ENCODE results near the gene CXADR. TPM values are rescaled to one million over a fixed set of nuclear protein-coding genes. Genes with fewer than 3 reads are reported as not detected.
A peak's percentile ranks its signal among the peaks of the same experiment; 100 is the strongest.
"Not testable (repeated sequence)": the region's sequence is repeated elsewhere in the genome, so short reads cannot be mapped to it uniquely, and the experiment has no call there.

Gene CXADR
- 0.18 TPM for polyA plus RNA-seq (2013, experiment 1 of 2; ENCODE audit: insufficient read length)
- 0.17 TPM for polyA plus RNA-seq (2013, experiment 2 of 2; ENCODE audit: insufficient read length)

DNA sequence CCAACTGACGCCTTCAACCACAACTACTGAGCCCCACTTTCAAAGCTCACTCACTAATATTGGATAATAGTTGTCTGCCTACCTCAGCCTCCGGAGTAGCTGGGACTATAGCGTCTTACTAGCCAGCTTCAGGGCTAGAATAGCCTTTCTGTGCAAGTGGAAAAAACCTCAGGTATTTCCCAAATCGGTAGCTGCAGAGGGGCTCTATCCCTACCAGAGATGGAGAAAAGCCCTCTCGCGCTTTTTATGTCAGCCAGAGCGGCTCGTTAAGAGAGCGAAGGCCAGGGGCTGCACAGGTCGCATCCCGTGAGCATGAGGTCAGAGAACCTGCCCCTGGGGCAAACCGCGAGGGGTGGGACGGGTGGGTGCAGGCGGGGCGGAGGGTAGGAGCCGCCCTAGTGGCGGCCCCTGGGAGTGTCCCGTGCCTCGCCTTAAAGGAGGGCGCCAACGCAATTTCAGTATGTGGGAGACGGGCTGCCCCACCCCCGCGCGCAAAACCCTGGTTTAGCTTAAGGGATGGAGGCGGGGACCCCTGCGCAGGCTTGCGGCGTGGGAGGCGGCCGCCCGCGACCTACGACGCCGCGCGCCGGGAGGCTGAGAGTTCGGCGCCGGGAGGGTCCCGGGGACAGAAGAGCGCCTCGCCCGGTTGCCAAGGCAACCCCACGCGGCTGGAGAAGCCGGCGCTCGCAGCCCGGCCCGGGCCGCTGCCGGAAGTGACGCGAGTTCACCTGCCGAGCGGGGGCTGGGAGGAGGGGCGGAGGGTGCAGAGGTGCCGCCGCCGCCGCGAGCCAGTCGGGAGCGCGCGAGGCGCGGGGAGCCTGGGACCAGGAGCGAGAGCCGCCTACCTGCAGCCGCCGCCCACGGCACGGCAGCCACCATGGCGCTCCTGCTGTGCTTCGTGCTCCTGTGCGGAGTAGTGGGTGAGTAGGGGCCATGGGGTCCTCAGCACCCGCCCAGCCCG is at the start of gene CXADR:
Gene CXADR, plus strand, starts transcription at position 791 of the 961 bp plus-strand sequence. Its CDS starts 87 bp downstream, at position 878.
- peak; percentile 17 for DNase-seq

DNA sequence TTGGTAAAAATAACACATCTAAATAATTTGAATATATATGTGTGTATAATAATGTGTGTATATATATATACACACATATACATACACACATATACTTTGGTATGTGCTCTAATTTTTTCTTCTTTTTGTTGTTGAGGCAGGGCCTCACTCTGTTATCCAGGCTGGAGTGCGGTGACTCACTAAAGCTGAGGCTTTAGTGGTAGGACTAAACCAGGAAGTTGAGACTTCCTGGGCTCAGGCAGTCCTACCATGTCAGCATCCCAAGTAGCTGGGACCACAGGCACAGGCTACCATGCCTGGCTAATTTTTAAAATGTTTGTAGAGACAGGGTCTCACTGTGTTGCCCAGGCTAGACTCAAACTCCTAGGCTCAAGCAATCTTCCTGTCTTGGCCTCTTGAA is 46.7 kb upstream of the CXADR start:
- DNase-seq: peak; percentile 70

DNA sequence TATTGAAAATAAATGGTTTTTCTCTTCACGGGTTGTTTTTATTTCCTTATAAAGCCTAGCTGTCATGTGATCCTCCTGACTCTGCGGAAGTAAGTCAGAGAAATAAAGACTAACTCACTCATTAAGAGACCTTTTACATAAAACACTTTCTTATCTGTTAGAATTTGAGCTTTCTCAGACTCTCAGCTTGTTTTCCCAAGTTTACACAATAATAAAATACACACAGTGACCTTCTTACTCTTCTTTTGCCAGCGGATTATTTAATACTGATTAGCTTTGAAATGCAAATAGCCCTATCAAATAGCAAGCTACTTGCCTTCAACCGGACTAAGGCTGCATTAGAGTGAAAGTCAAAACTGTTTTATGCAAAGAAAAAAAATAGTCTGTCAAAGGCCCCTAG is 45.5 kb upstream of the CXADR start:
- DNase-seq: no peak

DNA sequence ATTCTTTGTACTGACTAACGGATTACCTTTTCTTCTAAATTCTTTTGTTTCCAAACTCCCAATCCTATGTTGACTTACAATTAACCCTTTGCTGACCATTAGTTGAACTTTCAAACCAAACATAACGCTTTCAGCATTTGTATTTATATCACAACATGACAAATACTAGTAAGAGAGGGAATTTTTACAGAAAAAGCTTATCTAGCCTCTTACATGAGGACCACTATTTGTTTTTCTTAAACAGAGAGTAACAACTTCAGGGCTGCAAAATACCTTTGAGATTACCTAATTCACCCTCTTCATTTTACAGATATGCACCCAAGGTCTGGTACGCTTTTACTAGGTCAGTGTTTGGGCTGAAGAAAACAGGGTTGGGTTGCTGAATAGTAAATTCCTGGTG is 45.0 kb upstream of the CXADR start:
- no peak for DNase-seq

DNA sequence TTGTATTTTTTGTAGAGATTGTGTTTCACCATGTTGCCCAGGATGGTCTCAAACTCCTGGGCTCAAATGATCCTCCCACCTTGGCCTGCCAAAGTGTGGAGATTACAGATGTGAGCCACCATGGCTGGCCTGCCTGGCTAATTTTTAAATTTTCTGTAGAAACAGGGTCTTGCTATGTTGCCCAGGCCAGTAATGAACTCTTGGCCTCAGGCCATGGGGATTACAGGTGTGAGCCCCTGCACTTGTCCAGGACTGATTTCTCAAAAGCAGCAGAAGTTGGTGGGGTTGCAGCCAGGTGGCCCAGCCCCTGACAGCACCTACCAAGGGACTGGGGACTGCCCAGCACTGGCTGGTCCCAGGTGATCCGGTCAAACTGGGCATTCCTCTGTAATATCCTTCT is 44.1 kb upstream of the CXADR start:
- no peak for DNase-seq

DNA sequence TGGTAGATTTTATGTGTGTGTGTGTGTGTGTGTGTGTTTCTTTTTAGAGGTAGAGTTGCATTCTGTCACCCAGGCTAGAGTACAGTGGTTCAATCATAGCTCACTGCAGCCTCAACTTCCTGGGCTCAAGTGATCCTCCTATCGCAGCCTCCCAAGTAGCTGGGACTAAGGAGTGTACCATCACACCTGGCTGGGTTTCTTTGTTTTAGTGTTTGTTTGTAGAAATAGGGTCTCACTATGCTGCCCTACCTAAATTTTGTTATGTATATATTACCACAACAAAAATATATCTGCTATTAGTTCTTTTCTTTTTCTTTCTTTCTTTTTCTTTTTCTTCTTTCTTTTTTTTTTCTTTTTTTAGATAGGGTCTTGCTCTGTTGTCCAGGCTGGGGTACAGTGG is 43.1 kb upstream of the CXADR start:
- DNase-seq: no peak

DNA sequence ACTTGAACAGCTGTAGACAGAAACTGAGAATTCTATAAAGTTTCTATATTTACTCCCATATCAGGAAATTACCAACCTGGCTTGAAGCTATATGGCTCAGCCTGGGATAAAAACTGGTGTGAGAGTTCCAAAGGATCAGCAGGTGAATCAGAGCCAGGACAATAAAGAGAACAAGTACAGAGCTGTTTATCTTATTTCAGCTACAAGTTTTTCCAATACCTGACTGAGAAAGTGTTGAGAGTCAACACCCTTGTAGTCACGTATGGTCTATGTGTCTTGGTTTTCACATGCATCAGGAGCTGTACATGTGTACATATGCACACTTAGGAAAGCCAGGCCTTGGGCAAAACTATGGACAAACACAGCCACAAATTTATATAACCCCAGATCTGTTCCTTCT is 40.7 kb upstream of the CXADR start:
- DNase-seq: no peak

DNA sequence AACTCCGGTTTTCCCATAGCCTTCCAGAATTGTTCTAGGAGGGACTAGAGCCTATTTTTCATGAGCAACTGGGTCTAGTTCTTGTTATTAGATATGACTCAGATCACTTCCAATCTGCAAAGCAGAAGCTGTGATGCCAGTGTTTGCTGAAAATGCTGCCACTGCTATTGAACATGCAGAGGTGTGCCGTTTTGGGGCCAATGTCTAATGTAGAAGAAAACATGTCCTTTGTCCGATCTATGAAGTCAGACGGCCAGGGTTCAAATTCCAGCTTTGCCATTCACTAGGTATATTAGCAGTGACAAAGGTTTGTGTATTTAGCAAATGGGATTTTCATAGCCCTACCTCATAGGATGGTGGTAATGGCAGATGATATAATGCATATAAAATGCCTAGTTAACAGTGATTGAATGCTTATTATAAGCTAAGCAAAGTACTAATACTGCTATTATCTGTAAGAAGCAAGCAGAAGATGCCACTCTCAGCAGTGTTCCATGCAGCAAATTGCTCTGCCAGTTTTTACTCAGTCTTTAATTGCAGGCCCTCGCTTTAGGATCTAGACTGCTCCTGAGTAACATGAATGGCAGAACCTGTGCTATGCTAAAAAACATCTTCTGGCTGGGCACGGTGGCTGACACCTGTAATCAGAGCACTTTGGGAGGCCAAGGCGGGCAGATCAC is 40.1 kb upstream of the CXADR start:
- no peak for DNase-seq

DNA sequence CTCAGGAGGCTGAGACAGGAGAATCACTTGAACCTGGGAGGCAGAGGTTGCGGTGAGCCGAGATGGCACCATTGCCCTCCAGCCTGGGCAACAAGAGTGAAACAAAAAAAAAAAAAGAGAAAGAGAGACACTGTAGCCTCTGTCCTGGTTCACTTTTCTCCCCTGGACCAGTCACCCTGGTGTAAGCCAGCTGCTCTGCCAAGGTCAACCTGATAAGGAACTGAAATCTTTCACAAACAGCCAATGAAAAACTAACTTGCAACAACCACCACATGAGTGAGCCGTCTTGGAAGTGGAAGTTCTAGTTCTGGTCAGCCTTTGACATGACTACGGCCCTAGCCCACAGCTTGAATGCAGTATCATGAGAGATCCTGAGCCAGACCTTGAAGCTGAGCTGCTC is 36.8 kb upstream of the CXADR start:
- no peak for DNase-seq

DNA sequence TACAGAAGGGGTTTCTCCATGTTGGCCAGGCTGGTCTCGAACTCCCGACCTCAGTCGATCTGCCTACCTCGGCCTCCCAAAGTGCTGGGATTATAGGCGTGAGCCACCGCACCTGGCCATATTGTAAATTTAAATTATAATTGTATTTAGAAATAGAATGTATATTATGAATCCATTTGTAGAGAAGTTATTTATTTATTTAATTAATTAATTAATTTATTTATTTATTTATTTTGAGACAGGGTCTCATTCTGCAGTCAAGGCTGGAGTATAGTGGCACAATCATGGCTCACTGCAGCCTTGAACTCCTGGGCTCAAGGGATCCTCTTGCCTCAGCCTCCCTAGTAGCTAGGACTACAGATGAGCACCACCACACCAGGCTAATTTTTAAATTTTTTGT is 34.7 kb upstream of the CXADR start:
- not testable (repeated sequence) for DNase-seq

DNA sequence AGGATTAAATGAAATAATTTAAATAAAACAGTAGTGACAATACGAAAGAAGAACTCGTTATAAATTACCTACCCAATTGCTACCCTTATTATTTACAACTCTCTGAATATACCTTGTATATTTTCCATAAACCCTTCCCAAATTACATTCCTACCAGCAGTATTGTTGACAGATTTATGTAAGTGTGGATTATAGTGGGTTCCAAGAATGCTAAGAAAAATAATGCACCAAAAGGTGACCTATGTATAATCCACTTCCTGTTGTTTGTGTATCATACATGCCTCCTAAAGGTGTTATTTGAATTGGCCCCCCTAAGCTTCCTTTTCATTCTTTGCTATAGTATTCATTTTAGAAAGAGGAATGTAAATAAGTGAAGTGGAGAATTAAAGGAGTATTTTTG is 33.2 kb upstream of the CXADR start:
- DNase-seq: no peak

DNA sequence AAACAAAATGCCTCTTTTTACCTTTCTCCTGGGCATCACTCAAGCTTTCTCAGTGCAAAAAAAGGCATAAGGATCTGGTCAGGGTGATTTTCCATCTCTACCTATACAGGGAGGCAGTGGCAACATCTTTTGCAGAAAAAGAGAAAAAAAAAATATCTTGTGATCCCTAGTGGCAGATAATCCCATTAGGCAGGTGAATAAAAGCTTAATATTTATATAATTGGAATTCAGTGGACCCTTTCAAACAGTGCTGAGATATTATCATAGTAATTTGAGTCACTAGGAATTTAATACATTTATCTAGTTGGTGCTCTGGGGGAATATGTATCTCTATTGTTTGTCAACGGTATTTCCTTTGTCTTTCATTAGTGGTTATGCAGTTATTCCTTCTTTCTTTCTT is 29.9 kb upstream of the CXADR start:
- no peak for DNase-seq

DNA sequence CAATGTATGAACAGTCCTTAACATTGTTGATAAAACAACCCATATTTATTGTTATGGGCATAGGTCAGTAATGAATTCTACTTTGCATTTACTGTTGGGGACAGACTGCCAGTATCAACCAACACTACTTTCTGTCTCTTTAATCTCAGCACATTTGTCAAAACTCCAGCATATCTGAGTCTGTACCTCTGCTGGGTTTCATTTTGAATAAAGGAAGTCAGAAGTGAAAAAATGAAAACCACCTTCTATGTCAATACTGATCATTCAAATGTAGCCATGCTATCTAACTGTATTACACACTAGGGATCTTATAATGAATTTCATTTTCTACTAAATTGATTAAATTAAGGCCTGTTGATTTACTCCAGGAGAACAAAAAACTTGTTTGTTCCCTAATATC is 24.2 kb upstream of the CXADR start:
- no peak for DNase-seq

DNA sequence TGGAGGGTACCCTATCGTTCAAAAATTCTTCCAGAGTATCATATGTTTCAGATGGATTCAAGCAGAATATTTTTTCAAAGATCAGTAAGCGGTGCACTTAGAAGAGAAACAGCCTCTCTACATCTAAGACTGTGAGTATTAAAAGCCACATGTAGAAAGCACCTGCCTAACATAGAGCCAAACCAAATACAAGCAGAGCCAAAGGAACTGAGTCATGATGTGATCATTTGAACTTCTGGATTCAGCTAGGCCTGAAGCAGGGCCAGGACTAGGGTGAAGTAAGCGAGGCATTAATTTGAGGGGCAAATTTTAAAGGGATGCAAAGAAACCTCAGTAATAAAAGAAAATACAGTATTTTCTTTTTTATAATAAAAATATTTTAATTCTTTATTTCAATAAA is 23.3 kb upstream of the CXADR start:
- DNase-seq: peak; percentile 47

DNA sequence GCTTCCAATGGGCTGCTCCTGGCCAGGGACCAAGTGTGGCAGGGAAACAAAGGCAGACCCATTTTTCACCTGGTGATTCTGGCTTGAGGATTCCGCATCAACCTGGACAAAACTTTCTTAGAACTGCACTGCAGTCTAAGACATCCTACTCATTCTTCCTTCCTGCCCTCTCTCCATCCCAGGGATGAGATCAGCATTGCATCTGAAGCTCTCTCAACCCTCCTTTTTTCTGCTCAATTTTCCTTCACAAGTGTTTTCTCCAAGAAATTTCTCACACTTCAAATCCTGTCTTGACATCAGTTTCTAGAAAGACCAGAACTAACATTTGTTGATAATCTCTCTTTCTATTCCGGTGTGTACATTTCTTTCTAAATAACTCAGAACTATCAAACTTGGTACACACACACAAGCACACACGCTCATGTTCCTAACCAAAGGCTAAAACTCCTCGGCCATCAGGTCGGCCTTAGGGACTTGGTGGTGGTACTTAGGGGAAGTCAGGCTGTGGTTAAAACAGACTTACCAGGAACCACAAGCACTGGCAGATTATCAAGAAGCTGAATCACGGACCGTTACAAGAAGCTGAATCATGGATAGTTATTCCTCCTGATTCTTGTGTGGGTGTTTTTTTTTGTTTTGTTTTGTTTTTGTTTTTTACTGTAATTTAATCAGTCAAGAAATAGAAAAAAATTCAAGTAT is 21.0 kb upstream of the CXADR start:
- peak; percentile 97 for DNase-seq

DNA sequence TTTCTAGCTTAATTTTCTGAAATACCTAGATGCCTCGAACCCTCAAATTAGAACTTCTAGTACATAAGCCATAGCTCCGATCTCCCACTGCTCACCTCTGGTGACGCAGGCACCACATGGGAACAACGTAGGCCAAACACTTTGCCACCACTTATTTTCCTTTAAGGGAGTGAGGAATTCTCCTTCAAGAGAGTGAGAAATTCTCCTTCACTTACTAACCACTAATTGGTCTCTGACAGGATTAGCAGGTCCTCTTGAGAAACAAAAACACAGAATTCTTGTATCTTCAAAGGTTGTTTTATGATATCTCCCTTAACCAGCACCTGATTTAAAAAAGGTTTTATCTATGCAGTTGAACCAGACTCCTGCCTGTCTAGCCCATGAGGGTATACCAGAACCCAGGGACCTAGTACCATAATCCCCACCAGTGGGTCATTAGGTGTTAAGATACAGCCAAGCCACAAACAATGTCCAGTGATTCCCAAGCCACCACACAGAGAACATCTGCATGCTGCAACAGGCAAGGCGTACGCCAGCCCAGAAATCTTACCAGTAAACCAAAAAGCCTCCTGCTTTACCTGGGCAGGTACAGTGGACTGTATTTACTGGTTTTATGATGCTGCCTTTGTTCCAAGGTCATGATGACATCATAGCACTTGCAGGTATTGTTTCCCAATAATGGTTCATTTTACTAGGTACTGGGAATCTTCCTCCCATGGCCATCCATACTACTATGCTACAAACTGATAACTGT is 20.3 kb upstream of the CXADR start:
- peak; percentile 44 for DNase-seq

DNA sequence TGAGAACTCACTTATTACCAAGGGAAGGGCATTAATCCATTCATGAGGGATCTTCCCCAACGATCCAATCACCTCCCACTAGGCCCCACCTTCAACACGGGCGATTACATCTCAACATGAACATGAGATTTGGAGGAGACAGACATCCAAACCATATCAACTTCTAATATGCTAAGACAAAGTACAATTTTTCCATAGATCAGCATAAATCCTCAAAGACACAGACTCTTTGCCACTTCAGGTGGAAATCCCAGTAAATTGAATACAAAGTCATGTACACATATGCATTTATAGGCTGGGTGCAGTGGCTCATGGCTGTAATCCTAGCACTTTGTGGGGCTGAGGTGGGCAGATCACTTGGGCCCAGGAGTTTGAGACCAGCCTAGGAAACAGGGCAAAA is 18.8 kb upstream of the CXADR start:
- no peak for DNase-seq

DNA sequence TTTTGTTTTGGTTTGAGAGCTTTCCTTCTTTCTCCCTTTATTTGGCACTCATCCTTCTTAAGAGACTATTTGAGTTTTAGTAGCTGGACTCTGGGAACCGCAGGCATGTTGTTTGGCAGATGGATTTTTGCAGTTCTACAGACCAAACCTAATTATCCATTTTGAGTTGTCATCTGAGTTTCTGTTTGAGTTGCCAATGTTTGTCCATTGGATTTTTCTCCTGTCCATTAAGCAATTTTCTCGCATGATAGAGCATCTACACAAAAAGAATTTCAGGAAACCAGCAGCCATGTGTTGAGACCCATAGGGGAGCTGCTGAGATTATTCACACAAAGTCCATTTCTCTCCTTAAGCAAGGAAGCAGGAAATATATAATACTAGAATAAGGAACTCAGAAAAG is 17.2 kb upstream of the CXADR start:
- DNase-seq: peak; percentile 20

DNA sequence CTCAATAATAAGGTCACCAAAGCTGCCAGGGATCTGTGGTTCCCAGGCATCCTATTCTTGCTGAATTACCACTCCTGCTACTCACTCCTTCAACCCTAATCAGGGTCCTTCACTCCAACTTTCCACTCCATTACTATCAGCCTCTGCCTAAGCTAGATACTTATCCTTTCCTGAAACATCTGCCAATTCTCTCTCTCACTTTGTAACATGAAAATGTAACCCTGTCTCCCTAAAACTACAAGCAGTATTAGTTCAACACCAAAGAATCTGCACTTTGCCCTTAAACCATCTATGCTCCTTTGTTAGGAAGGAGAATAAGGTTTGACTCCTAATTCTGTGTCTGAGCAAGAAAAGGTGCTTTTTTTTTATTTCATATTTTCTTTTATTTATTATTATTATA is 15.5 kb upstream of the CXADR start:
- DNase-seq: no peak

DNA sequence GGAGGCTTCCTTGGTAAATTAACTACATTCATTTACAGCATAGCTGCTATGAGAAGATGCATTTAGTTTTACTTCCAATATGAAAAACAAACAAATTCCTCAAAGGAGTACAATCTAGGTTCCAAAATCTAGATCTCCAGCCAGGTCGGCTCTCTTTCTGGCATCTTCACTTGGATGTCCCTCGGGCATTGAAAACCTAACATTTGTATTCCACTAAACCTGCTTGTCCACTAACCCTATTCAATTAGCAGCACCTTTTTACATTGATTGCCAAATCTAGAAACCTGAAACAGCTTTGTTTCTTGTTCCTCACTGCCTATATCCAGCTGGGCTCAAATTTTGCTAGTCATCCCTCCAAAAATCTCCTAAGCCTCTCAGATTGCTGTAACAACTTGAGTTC is 14.3 kb upstream of the CXADR start:
- no peak for DNase-seq

DNA sequence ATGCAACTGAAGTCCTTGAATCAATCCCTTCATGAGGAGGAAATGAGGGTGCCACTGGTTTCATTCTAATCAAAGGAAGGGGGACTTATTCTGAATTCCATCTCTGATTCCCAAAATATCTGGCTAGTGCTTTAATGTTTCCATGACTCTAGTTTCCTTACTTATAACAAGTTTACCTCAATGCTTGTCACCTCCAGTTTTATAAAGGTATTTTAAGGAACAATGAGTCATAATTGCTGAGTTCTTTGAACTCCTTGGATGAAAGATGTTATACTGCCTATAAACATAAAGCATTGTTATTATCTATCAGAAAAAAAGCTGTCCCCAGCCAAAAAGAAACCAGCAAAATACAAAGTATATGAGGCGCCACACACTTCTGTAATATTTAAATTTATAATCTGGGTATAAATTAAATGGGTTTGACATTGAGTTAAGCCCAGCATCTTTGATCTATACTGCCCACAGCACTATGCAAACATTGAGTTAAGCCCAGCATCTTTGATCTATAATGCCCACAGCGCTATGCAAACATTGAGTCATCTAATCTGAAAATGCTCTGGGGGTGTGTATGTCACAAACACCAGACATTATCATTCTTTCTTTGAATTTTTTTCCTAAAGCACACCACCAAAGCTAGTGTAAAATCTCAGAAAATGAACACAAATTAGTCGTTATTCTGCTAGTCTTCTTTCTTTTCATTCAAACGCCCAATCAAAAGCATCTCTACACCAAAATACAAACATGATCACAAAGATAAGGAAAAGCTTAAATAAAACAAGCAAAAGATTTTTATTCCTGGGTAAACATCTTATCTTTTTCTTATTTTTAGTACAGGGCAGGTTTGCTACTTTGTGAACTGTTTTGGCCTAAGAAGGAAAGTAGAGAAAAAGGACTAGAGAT is 11.5 kb upstream of the CXADR start:
- no peak for DNase-seq
